CD4-positive, alpha-beta T cell treated with Interleukin-10 for 1 hour (primary cell): ENCODE measurements around the gene DNAJC1.
"Not testable (repeated sequence)": the region's sequence is repeated elsewhere in the genome, so short reads cannot be mapped to it uniquely, and the experiment has no call there.

ENCODE experiments used
- DNase-seq: peaks from one replicate; pipeline ENCODE4 v3.0.0-alpha.2; 2020

The DNAJC1 gene

GRCh38 chr10:21721000-21721665 is 282.4 kb downstream of the DNAJC1 start:
- no peak for DNase-seq

DNA sequence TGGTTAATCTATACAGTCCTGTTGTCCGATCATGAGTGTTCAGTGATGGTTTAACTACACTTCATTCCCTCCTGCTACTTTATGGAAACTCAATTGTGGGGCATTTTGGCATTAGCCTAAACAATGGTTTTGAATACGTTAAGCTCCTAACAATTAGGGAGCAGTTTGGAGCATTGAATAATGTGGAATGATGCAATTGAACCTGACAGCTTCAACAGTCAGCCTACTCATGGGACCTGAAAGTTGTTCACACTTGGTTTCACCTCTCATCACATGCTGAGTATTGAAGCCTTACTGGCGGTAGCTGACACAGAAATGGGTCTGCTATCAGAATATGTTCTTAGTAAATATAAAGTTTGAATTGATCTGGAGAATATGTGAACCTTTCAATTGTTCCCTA is 283.4 kb downstream of the DNAJC1 start:
- DNase-seq = no peak

DNA sequence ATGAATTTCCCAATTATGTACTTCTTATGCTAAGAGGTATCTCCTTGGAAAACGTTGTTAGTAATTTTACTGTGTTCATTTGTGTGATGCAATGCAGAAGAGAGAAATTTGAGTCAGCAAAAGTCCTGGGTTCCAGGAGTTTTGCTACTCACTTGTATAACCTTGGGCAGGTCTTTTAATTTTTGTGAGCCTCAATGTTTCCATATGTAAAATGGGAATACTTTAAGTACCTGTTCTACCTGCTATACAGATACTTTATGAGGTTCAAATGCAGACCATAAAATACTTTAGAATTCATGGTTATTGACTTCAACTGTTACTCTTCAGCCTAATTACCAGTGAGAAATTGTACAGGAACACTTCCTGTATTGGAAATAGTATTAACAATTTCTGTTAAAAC is 284.0 kb downstream of the DNAJC1 start:
- no peak for DNase-seq

- not testable (repeated sequence) for DNase-seq
These were observed 286.0 kb downstream of the DNAJC1 start for GRCh38 chr10:21717437-21718054.

- no peak for DNase-seq
These were observed 287.9 kb downstream of the DNAJC1 start for GRCh38 chr10:21715531-21716195.

DNA sequence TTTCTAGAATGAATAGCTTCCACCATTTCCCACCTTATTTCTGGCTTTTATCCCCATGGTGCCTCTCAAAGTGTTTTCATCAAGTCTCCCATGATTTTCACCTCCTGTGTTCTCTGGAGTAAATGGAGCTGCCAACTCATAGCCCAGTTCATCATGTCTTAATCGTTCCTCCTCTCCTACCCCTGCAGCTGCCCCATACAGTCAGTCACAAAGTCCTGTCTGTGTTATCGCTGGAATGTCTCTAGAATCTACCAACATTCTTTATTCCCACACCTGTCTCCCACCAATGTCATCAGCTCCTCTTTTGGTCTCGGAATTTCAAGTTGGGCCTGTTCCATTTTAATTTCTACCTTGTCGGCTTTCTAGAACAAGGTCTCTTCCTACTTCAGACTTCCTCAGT is 290.6 kb downstream of the DNAJC1 start:
- DNase-seq = no peak

GRCh38 chr10:21707498-21707897 is 296.0 kb downstream of the DNAJC1 start:
- DNase-seq = no peak
